ENCODE data around the gene RUNX1.

Gene RUNX1

DNA sequence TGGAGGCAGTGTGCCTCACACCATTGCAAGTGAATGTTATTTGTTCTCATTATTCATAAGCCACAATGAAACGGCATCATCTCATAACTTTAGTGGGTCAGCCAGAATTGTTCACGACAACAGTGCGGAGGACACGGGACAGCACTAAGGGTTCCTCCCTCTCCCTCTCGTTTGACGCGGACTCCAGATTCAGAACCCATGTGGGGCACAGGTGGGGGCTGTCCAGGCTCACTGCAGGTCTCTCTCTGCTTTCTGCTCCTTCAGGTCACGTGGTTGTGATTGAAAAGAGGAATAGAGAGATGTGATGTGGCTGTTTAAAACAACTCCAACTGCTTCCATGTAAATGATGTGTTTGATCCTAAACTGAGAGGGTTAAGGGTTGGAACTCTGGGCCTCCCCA lies 13.5 kb downstream of the RUNX1 start:
- DNase-seq: no peak

- no peak for DNase-seq
Observed at GRCh38 chr21:35035116-35035515, 14.0 kb downstream of the RUNX1 start.

- no peak for DNase-seq
Observed at GRCh38 chr21:35034203-35034926, 14.7 kb downstream of the RUNX1 start.

- DNase-seq: no peak
Observed at GRCh38 chr21:35032474-35033263, 16.4 kb downstream of the RUNX1 start.

GRCh38 chr21:35028451-35028978 lies 20.6 kb downstream of the RUNX1 start:
- DNase-seq: no peak

- DNase-seq: no peak
Observed at GRCh38 chr21:35027563-35028450, 21.3 kb downstream of the RUNX1 start.

- peak; percentile 78 for DNase-seq
Observed at GRCh38 chr21:35026617-35027562, 22.2 kb downstream of the RUNX1 start.

DNA sequence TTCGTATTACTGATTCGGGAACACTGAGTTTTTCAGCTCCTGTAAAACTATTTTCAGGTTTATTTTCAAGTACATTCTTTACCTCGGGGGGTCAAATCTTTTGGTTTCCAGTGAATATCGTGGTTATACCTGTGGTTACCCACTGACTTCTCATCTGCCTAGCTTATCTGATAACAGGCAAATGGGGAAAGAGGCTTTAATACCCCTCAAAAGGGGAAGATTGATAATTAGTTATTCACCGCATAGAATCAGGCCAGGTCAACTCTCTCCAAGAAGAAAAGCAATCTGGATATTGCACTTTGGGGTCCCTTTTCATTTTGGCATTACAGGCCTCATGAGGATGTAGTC lies 23.0 kb downstream of the RUNX1 start:
- no peak for DNase-seq

- no peak for DNase-seq
Observed at GRCh38 chr21:35025206-35026152, 23.6 kb downstream of the RUNX1 start.

GRCh38 chr21:35024513-35024912 lies 24.6 kb downstream of the RUNX1 start:
- no peak for DNase-seq

DNA sequence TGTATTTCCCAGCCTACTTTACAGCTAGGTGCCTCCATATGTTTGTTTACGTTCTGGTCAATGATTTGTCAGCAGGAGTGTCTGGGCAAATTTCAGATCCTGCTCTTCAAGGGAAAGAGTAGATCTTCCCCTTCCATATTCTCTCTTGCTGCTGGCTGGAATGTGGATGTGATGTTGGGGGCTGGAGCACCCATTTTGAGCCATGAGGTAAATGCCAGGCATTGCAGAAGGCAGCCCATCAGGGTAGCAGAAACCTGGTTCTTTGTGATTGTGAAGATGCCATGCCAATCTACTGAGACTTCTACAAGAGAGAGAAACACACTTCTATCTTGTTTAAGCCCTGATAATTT lies 25.1 kb downstream of the RUNX1 start:
- DNase-seq: no peak

GRCh38 chr21:35023396-35024070 lies 25.6 kb downstream of the RUNX1 start:
- DNase-seq: no peak

DNA sequence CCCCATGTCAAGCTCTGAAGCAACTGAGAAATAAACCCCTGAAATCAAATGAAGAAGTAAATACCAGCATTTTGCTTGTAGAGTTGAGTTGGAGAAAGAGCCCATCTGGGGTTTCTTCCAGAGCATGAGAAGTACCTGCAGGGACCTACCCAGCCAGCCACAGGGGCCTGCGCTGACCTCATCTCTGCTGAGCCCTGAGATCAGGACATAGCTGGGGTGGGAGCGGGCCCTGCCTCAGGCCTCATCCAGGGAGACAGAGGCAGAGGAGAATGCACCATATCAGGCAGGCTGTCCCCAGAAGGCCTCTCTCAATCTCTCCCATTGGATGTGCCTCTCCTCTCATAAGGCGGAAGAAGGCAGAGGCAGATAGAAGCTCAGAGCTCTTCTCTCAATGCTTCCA lies 27.6 kb downstream of the RUNX1 start:
- DNase-seq: no peak

GRCh38 chr21:35020902-35021301 lies 28.2 kb downstream of the RUNX1 start:
- no peak for DNase-seq

DNA sequence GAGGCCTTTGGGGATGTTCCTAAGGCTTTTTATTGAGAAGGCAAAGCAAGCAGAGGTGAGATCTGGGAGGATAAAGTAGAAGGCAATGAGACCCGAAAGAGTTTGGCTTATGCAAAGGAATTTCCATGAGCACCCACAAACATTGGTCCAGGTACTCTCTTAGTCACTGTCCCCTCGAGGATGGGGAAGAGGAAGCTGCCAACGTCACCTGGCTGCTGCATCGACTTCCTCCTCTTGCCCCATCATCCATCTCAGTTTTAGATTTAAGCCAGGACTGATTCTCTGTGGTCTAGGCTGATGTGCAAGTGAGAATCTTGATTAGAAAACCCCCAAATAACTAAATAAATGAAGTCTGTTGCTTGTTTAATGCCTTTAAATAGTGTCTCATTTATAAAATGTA lies 28.7 kb downstream of the RUNX1 start:
- no peak for DNase-seq

GRCh38 chr21:35019631-35020032 lies 29.5 kb downstream of the RUNX1 start:
- no peak for DNase-seq

GRCh38 chr21:35017256-35017655 lies 31.8 kb downstream of the RUNX1 start:
- no peak for DNase-seq

DNA sequence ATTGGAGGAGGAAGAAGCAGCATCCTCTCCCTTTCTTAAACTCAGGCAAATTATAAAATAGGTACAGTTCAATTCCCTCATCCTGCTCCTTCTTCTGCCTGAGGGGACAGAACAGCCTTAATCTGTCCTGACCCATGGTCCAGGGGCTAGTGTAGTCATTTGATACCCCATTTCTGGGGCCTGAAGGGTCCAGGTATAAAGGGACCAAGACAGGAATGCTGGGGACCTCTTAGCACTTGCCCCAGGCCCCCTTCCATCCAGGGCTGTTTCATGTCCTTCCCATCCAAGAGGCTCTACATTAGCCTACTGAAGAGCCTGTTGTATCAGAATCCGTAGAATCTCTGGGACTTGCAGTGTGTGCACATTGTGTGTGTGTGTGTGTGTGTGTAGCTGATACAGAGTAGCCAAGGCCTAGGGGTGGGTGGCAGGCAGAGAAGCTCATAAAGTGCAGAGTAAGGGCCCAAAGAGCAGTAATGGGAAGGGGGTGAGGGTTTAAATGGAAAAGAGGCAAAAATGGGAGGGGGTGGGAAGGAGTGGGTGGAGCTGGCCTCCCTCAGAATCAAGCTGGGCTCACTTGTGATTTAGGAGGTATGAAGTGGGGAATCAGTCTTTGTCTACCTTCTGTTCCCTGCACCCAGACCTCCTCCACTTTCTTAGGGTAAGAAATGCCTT lies 32.4 kb downstream of the RUNX1 start:
- no peak for DNase-seq

- DNase-seq: no peak
Observed at GRCh38 chr21:35016071-35016470, 33.0 kb downstream of the RUNX1 start.
